ENCODE data around the gene SRPK2. TPM values are rescaled to one million over a fixed set of nuclear protein-coding genes. Genes with fewer than 3 reads are reported as not detected.

SRPK2 gene
- total RNA-seq, 4 donors from 2014 or later: 41.0 to 87.1 (median 67.1) TPM

DNA sequence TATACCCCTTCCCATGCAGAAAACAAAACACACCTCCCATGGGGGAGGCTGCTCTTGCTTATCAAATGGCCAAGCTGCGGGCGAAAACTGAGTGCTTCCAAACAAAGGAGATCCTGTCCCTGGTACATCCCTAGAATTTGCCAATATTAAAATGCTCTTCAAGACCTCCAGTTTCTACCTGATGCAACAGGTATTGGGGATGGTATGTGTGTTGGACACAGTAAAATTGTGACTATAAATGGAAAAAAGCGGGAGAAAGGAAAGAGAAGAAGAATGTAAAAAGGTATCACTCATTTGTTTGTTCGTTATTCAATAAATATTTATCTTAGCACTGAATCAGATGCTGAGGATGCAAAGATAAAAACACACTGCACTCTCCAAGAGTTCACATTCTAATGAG lies 250.8 kb downstream of the SRPK2 start:
- no peak overlapping the region for H3K4me3 ChIP-seq (ENCODE audit: low read depth, poor library complexity, severe bottlenecking)
- no peak for DNase-seq (ENCODE audit: low spot score in 2 of 2)
- WGBS, 2 donors: 96 to 99% methylated on average over 4 of the region's 4 CpGs
- intact Hi-C loops (cut with DNase I; ENCODE audit: low total_unique reads): no loop called here
- TF ChIP-seq, protein P1, sequence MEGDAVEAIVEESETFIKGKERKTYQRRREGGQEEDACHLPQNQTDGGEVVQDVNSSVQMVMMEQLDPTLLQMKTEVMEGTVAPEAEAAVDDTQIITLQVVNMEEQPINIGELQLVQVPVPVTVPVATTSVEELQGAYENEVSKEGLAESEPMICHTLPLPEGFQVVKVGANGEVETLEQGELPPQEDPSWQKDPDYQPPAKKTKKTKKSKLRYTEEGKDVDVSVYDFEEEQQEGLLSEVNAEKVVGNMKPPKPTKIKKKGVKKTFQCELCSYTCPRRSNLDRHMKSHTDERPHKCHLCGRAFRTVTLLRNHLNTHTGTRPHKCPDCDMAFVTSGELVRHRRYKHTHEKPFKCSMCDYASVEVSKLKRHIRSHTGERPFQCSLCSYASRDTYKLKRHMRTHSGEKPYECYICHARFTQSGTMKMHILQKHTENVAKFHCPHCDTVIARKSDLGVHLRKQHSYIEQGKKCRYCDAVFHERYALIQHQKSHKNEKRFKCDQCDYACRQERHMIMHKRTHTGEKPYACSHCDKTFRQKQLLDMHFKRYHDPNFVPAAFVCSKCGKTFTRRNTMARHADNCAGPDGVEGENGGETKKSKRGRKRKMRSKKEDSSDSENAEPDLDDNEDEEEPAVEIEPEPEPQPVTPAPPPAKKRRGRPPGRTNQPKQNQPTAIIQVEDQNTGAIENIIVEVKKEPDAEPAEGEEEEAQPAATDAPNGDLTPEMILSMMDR (IDR thresholded peaks at IDR 0.05): no peak
- TF ChIP-seq POLR2A (IDR thresholded peaks at IDR 0.05): no peak

DNA sequence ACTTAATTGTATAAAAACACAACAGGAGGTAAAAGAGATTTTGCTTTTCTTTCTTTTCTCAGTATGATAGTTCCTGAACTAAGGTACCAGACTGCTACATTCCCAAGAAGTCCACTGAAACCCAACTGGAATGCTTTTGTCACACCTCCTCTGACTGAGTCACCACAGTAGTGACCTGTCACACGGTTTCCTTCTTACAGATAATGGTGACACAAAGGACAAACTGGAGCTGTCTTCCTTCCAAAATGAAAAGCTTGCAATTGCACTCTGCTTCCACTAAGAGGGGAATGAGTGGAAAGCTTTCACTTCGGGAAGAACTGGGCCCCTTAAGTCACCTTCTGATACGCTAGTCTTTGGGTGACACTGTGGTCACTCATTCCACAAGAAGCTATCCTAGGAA lies 252.5 kb downstream of the SRPK2 start:
- TF ChIP-seq, protein P1 (IDR thresholded peaks at IDR 0.05): no peak
- TF ChIP-seq POLR2A (IDR thresholded peaks at IDR 0.05): no peak
- intact Hi-C loops (cut with DNase I; ENCODE audit: low total_unique reads): no loop called here
- DNase-seq (ENCODE audit: low spot score in 2 of 2): no peak
- 83 to 86% methylated on average over 3 of the region's 3 CpGs for WGBS, 2 donors
- no peak overlapping the region for H3K4me3 ChIP-seq (ENCODE audit: low read depth, poor library complexity, severe bottlenecking)

DNA sequence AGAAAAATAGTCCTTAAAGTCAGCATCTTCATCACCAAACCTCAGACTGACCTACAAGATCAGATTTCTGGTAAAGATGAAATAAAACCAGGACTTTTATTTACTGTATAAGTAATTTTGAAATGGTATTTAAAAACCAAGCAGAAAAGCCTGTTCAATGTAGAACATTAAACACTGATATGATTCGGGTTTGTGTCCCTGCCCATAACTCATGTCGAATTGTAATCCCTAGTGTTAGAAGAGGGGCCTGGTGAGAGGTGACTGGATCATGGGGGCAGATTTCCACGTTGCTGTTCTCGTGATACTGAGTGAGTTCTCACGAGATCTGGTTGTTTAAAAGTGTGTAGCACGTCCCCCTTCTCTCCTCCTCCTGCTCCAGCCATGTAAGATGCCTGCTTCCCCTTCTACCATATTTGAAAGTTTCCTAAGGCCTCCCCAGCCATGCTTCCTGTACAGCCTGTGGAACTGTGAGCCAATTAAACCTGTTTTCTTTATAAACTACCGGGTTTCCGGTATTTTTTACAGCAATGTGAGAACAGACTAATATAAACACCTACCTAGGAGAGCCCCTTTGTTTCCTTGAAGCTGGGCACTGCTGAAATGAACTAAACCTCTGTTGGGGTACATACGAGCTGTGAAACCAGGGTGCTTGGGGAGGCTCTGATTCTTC lies 254.6 kb downstream of the SRPK2 start:
- no peak overlapping the region for H3K4me3 ChIP-seq (ENCODE audit: low read depth, poor library complexity, severe bottlenecking)
- no peak for DNase-seq (ENCODE audit: low spot score in 2 of 2)
- intact Hi-C loops (cut with DNase I; ENCODE audit: low total_unique reads): no loop called here
- WGBS, 2 donors: 84 to 87% methylated on average over 9 of the region's 9 CpGs
- TF ChIP-seq, protein P1 (IDR thresholded peaks at IDR 0.05): no peak
- no peak for TF ChIP-seq POLR2A (IDR thresholded peaks at IDR 0.05)

DNA sequence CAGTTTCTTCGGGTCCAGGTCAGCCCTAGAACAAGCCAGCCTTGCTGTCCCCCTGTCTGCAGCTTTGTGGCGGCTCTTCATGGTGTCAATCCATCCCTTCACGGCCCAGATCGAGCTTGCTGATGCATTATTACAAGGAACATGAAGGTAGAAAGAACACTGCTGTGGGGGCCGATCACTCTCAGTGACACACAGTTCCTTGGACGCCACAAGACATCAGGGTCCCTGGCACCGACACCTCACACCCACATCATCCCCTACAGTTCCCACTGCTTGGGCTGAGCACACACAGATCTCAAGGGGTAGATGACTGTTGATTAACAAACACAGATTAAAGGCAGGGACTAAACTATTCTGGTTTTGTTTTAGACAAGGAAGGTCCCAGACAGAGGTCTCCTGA lies 255.4 kb downstream of the SRPK2 start:
- DNase-seq (ENCODE audit: low spot score in 2 of 2): no peak
- TF ChIP-seq POLR2A (IDR thresholded peaks at IDR 0.05): no peak
- TF ChIP-seq, protein P1 (IDR thresholded peaks at IDR 0.05): no peak
- H3K4me3 ChIP-seq (ENCODE audit: low read depth, poor library complexity, severe bottlenecking): no peak overlapping the region
- intact Hi-C loops (cut with DNase I; ENCODE audit: low total_unique reads): no loop called here
- WGBS, 2 donors: 93 to 94% methylated on average over 7 of the region's 7 CpGs

DNA sequence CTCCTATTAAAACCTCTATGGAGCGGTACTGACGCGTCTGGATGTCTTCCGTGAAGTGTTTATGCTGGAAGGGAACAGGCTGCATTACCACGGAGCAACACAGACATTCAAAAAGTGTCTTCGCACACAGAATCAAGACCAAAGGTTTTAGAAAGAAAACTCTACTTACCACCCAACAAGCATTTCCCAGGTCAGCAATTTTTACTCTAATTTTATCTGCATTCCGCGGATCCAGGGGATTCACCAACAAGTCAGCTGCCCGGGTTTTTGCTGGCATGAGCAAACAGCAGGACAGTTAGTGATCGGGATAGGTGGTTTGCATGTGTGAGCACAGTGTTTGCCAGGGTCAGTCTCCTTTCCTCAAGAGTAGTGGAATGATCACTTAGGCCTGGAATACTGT lies 255.9 kb downstream of the SRPK2 start:
- 95 to 96% methylated on average over 10 of the region's 10 CpGs for WGBS, 2 donors
- no peak for DNase-seq (ENCODE audit: low spot score in 2 of 2)
- H3K4me3 ChIP-seq (ENCODE audit: low read depth, poor library complexity, severe bottlenecking): no peak overlapping the region

More for the DNA sequence above, 255.9 kb downstream of the SRPK2 start:
- no peak for TF ChIP-seq POLR2A (IDR thresholded peaks at IDR 0.05)
- TF ChIP-seq, protein P1 (IDR thresholded peaks at IDR 0.05): no peak
- intact Hi-C loops (cut with DNase I; ENCODE audit: low total_unique reads): no loop called here
